HFF-Myc (cell line): ENCODE measurements around the gene GPR143.

Experiments used
- DNase-seq: peaks from one replicate; pipeline ENCODE4 v3.0.0-alpha.2; 2011; ENCODE audit warnings: low read depth; ENCODE audit errors: extremely low read depth
- H3K4me3 ChIP-seq: replicated peaks from 2 replicates; pipeline ENCODE4 v1.5.1; 2011; ENCODE audit warnings: low read depth, mild to moderate bottlenecking, control low read depth, low read length
- CTCF ChIP-seq: IDR thresholded peaks from 2 replicates; pipeline ENCODE4 v1.5.1; 2012; ENCODE audit warnings: mild to moderate bottlenecking, low read depth, low read length, control low read depth; ENCODE audit errors: missing control alignments

The GPR143 gene

GRCh38 chrX:9737363-9737762 lies 28.3 kb downstream of the GPR143 start:
- DNase-seq, result no peak
- TF ChIP-seq CTCF, result no peak
- no peak overlapping the region for H3K4me3 ChIP-seq

- DNase-seq, result no peak
- no peak overlapping the region for H3K4me3 ChIP-seq
- TF ChIP-seq CTCF, result no peak
Measured at GRCh38 chrX:9730752-9731151, 34.9 kb downstream of the GPR143 start.

GRCh38 chrX:9730078-9730477 lies 35.6 kb downstream of the GPR143 start:
- no peak for DNase-seq
- H3K4me3 ChIP-seq, result no peak overlapping the region

GRCh38 chrX:9729171-9729885 lies 36.3 kb downstream of the GPR143 start:
- H3K4me3 ChIP-seq, result no peak overlapping the region
- no peak for TF ChIP-seq CTCF
- DNase-seq, result no peak

More at GRCh38 chrX:9730078-9730477, 35.6 kb downstream of the GPR143 start:
- TF ChIP-seq CTCF, result no peak

GRCh38 chrX:9728261-9728660 lies 37.4 kb downstream of the GPR143 start:
- H3K4me3 ChIP-seq, result no peak overlapping the region
- TF ChIP-seq CTCF, result no peak
- DNase-seq, result no peak

GRCh38 chrX:9724711-9725110 lies 40.9 kb downstream of the GPR143 start:
- H3K4me3 ChIP-seq, result no peak overlapping the region
- TF ChIP-seq CTCF, result no peak
- DNase-seq, result no peak

GRCh38 chrX:9717376-9717775 lies 48.3 kb downstream of the GPR143 start:
- no peak for DNase-seq
- H3K4me3 ChIP-seq, result no peak overlapping the region
- TF ChIP-seq CTCF, result no peak
